Endothelial cell of umbilical vein (primary cell): ENCODE results near the gene XXYLT1. TPM values are rescaled to one million over a fixed set of nuclear protein-coding genes. Genes with fewer than 3 reads are reported as not detected.

ENCODE experiments used
- BruUV-seq: library from RNA; stranded (reverse); fragments of 400-500 nt; replicated peaks from 2 replicates; lab custom pipeline; 2021; lab: Mats Ljungman, UMichigan
- CTCF ChIA-PET: fragments of 300-600, 350-600 bp; sonication (Branson Sonifier 250); formaldehyde crosslinking; loops from one replicate; lab custom pipeline; 2021; ENCODE audit warnings: antibody characterized with exemption, inconsistent platforms; lab: Charles Lee
- POLR2A ChIA-PET: fragments of 300-600, 350-600 bp; sonication (Branson Sonifier 250); formaldehyde crosslinking; loops from one replicate; lab custom pipeline; 2021; ENCODE audit warnings: antibody characterized with exemption, inconsistent platforms; lab: Charles Lee
- DNase-seq: peaks from one replicate; pipeline ENCODE4 v3.0.0-alpha.2; 2011; ENCODE audit warnings: low read depth, low spot score
- FAIRE-seq: peaks from 2 replicates; lab custom pipeline; 2011; peaks lifted over from hg19 to GRCh38; lab: Jason Lieb, UNC
- H2AFZ ChIP-seq: 2 replicates; pipeline ENCODE4 v1.6.0; 2012; ENCODE audit warnings: low read depth, low read length, control low read depth, inconsistent platforms
- H3K27ac ChIP-seq: 2 replicates; pipeline ENCODE4 v1.5.1; 2011; ENCODE audit warnings: low read depth, mild to moderate bottlenecking, control low read depth, low read length, moderate library complexity; ENCODE audit not compliant: insufficient read depth
- H3K27me3 ChIP-seq, 2 experiments: 2 replicates each; pipeline versions ENCODE4 v1.6.0 to v1.6.1; 2011; ENCODE audit warnings: low read length in 2 of 2, mixed read lengths in 1 of 2; ENCODE audit not compliant: control insufficient read depth in 2 of 2, insufficient read depth in 2 of 2
- H3K36me3 ChIP-seq, 2 experiments: 2 replicates in 1 of 2; 3 replicates in 1 of 2; pipeline ENCODE4 v1.5.1; 2011; ENCODE audit warnings: low read length in 2 of 2, mild to moderate bottlenecking in 1 of 2, moderate library complexity in 1 of 2; ENCODE audit not compliant: control insufficient read depth in 2 of 2, insufficient read depth in 2 of 2; ENCODE audit errors: extremely low read depth in 1 of 2
- H3K4me1 ChIP-seq: 3 replicates; pipeline ENCODE4 v1.5.1; 2011; ENCODE audit warnings: mild to moderate bottlenecking, low read length; ENCODE audit not compliant: control insufficient read depth, insufficient read depth; ENCODE audit errors: extremely low read depth
- H3K4me2 ChIP-seq: 2 replicates; pipeline ENCODE4 v1.6.1; 2011; ENCODE audit warnings: low read length, control low read depth, mixed read lengths; ENCODE audit not compliant: insufficient read depth
- H3K4me3 ChIP-seq, 3 experiments: fragments of 200-600 bp in 1 of 3; sonication (generic), shearing (Covaris generic) in 1 of 3; replicated peaks in 1 of 3; 2 replicates each; pipeline ENCODE4 v1.5.1; 2011 to 2016; ENCODE audit warnings: control low read depth in 3 of 3, low read length in 3 of 3, mild to moderate bottlenecking in 2 of 3, inconsistent platforms in 1 of 3, low read depth in 1 of 3, moderate library complexity in 1 of 3; ENCODE audit not compliant: insufficient read depth in 1 of 3
- H3K79me2 ChIP-seq: 2 replicates; pipeline ENCODE4 v1.6.0; 2012; ENCODE audit warnings: low read length, inconsistent platforms; ENCODE audit not compliant: control insufficient read depth, insufficient read depth
- H3K9ac ChIP-seq: replicated peaks from 2 replicates; pipeline ENCODE3; 2011; ENCODE audit warnings: low read length, control low read depth; ENCODE audit not compliant: insufficient read depth; ENCODE audit errors: extremely low read depth
- H3K9me1 ChIP-seq: replicated peaks from 3 replicates; pipeline ENCODE4 v1.6.0; 2011; ENCODE audit warnings: mild to moderate bottlenecking, low read length; ENCODE audit not compliant: control insufficient read depth, insufficient read depth; ENCODE audit errors: extremely low read depth
- H3K9me3 ChIP-seq: replicated peaks from 2 replicates; pipeline ENCODE4 v1.5.1; 2012; ENCODE audit warnings: low read length, inconsistent platforms; ENCODE audit not compliant: control insufficient read depth, insufficient read depth
- H4K20me1 ChIP-seq: replicated peaks from 2 replicates; pipeline ENCODE3; 2011; ENCODE audit warnings: mild to moderate bottlenecking, low read length; ENCODE audit not compliant: control insufficient read depth, insufficient read depth; ENCODE audit errors: extremely low read depth
- EZH2 ChIP-seq: IDR thresholded peaks from 2 replicates; pipeline ENCODE4 v1.6.1; 2012; ENCODE audit warnings: borderline replicate concordance, low read depth, mild to moderate bottlenecking, moderate library complexity, low read length, inconsistent platforms; ENCODE audit not compliant: severe bottlenecking
- GATA2 ChIP-seq: IDR thresholded peaks from 2 replicates; pipeline ENCODE4 v1.7.0; 2011; ENCODE audit warnings: low read depth, mild to moderate bottlenecking, moderate library complexity, mixed read lengths, low read length; ENCODE audit not compliant: insufficient read length, insufficient read depth
- JUN ChIP-seq: IDR thresholded peaks from 2 replicates; pipeline ENCODE4 v1.6.1; 2011; ENCODE audit warnings: borderline replicate concordance, low read depth; ENCODE audit not compliant: insufficient read length, insufficient read depth
- POLR2A ChIP-seq: IDR thresholded peaks from 2 replicates; pipeline ENCODE4 v1.6.1; 2012; ENCODE audit warnings: low read depth, mild to moderate bottlenecking, control low read depth, low read length
- dilution Hi-C: fragments of 300-500 bp; cut with MboI; formaldehyde crosslinking; loops from one replicate; pipeline ENCODE4 v1.15.0; 2019; ENCODE audit warnings: low sequenced_read_pairs; ENCODE audit not compliant: extremely low pct_ligation_motif_present
- intact Hi-C: fragments of 100-400 bp; cut with micrococcal nuclease; formaldehyde crosslinking; loops from one replicate; pipeline ENCODE4 v1.10.0; 2022
- polyA plus RNA-seq, 4 experiments: library from polyadenylated mRNA; depleted of rRNA in 3 of 4; stranded (reverse) in 3 of 4; unstranded in 1 of 4; fragments of >200 nt; gene quantifications; 2 replicates each; pipeline versions ENCODE4 v1.2.1 to v1.2.3, GENCODE V29; 2011 to 2012; ENCODE audit warnings: missing spikeins in 1 of 4
- total RNA-seq: library from RNA; stranded (reverse); gene quantifications from 2 replicates; pipeline ENCODE4 v1.2.3, GENCODE V29; 2021
- TF ChIP-seq, protein P1 (sequence below), 2 donors: IDR thresholded peaks; 1 replicate in 1 of 2; 2 replicates in 1 of 2; pipeline ENCODE4 v1.5.1; 2011; ENCODE audit warnings: low read length in 2 of 2, mild to moderate bottlenecking in 2 of 2, moderate library complexity in 2 of 2, control low read depth in 1 of 2, inconsistent platforms in 1 of 2, low read depth in 1 of 2; ENCODE audit not compliant: insufficient read depth in 1 of 2; ENCODE audit errors: extremely low read depth in 1 of 2

The XXYLT1 gene
- total and polyA plus RNA-seq, 2 donors (not counting 3 experiments of a cell fraction or from before 2014, with no cell fraction given) = 54.4 to 78.1 TPM

DNA sequence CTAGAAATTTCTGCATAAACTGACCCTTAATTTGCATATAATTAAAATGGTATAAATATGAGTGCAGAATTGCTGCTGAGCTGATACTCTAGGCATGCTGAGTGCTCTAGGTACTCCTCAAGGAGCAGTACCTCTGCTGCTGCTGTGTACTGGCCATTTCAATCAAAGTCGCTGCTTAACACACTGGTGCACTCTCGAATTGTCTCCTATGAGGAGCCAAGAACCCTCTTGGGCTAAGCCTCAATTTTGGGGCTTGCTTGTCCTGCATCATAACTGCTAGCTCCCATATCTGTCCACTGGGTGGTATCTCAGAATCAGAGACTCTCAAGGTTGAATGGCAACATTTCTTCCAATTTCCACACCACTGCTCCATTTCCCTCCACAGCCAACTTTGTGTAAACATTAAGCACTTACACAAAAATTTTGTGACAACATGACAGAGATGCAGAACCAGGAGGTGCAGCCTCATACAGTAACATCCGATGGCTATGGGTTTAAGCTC is 82.5 kb downstream of the XXYLT1 start:
- ChIA-PET POLR2A (interaction anchor here (0.5 to 1.8 kb wide), 3 partner anchors 16 to 500 kb away, joined by 3 to 9 read pairs (median 5); no protein-coding TSS in a partner anchor), CTCF (interaction anchor here (0.9 to 2.8 kb wide), 15 partner anchors 11 to 506 kb away, joined by 3 to 12 read pairs (median 4); partner anchors contain the start of gene XXYLT1)
- dilution Hi-C loops (no loop called here), intact Hi-C loops (no loop called here)
- DNase-seq (peak; percentile 37), FAIRE-seq (peak; percentile 33)
- no peak overlapping the region for H3K4me2 ChIP-seq
- no peak for TF ChIP-seq EZH2
- no peak for TF ChIP-seq GATA2
- TF ChIP-seq, protein P1, sequence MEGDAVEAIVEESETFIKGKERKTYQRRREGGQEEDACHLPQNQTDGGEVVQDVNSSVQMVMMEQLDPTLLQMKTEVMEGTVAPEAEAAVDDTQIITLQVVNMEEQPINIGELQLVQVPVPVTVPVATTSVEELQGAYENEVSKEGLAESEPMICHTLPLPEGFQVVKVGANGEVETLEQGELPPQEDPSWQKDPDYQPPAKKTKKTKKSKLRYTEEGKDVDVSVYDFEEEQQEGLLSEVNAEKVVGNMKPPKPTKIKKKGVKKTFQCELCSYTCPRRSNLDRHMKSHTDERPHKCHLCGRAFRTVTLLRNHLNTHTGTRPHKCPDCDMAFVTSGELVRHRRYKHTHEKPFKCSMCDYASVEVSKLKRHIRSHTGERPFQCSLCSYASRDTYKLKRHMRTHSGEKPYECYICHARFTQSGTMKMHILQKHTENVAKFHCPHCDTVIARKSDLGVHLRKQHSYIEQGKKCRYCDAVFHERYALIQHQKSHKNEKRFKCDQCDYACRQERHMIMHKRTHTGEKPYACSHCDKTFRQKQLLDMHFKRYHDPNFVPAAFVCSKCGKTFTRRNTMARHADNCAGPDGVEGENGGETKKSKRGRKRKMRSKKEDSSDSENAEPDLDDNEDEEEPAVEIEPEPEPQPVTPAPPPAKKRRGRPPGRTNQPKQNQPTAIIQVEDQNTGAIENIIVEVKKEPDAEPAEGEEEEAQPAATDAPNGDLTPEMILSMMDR (IDR thresholded peaks at IDR 0.05; ENCODE audit: extremely low read depth in 1 of 2, insufficient read depth in 1 of 2, low read depth in 1 of 2, low read length in 2 of 2) = peak in 1 of 2 donors; percentile 4
- no peak for TF ChIP-seq JUN
- TF ChIP-seq POLR2A = peak; percentile 41
- no TSS peak for BruUV-seq
- H3K27me3 ChIP-seq = no peaks in the 10 kb centered on the region
- H3K27ac ChIP-seq = no peak overlapping the region
- no peak overlapping the region for H3K9ac ChIP-seq
- H3K9me1 ChIP-seq = no peaks in the 10 kb centered on the region
- no peak overlapping the region for H3K4me3 ChIP-seq
- H3K79me2 ChIP-seq = peaks cover 23% of the 10 kb centered on the region
- no peaks in the 10 kb centered on the region for H4K20me1 ChIP-seq
- no peaks in the 10 kb centered on the region for H3K36me3 ChIP-seq
- H3K9me3 ChIP-seq = peaks cover 2% of the 10 kb centered on the region
- H3K4me1 ChIP-seq = peaks cover 27% of the 10 kb centered on the region
- no peak overlapping the region for H2AFZ ChIP-seq
